B cell (primary cell): ENCODE data around the gene SLC44A1. TPM values are rescaled to one million over a fixed set of nuclear protein-coding genes. Genes with fewer than 3 reads are reported as not detected.

ENCODE experiments used
- ATAC-seq: fragments of 200-7000 bp; cut with Tn5 transposase; one replicate; pipeline ENCODE4 v1.10.0; 2021; ENCODE audit warnings: low read depth, mild to moderate bottlenecking, moderate number of reproducible peaks, moderate library complexity
- CTCF ChIA-PET: fragments of 350-600 bp; sonication (Branson Sonifier 250); formaldehyde crosslinking; loops from one replicate; lab custom pipeline; 2021; ENCODE audit warnings: antibody characterized with exemption, inconsistent platforms; lab: Charles Lee
- POLR2A ChIA-PET: fragments of 350-600 bp; sonication (Branson Sonifier 250); formaldehyde crosslinking; loops from one replicate; lab custom pipeline; 2021; ENCODE audit warnings: antibody characterized with exemption; lab: Charles Lee
- DNase-seq: peaks from one replicate; pipeline ENCODE4 v3.0.0; 2013
- H2AFZ ChIP-seq: 2 replicates; pipeline ENCODE4 v1.6.1; 2012; ENCODE audit warnings: mild to moderate bottlenecking, low read depth, low read length; ENCODE audit not compliant: insufficient read depth, poor library complexity, severe bottlenecking
- H3K27ac ChIP-seq, 2 donors: 1 replicate in 1 of 2; 2 replicates in 1 of 2; pipeline ENCODE4 v1.5.1; 2012 to 2013; ENCODE audit warnings: low read length in 2 of 2, mild to moderate bottlenecking in 2 of 2, moderate library complexity in 1 of 2
- H3K27me3 ChIP-seq, 4 experiments: fragments of 200-600 bp in 1 of 4; sonication (generic) in 1 of 4; replicated peaks in 1 of 4; 1 replicate in 2 of 4; 2 replicates in 2 of 4; pipeline versions ENCODE4 v1.6.1 to v1.7.0; 2013 to 2016; ENCODE audit warnings: low read length in 3 of 4, mild to moderate bottlenecking in 2 of 4, mixed read lengths in 1 of 4, moderate library complexity in 1 of 4; ENCODE audit not compliant: insufficient read depth in 4 of 4, control insufficient read depth in 3 of 4; ENCODE audit errors: control extremely low read depth in 1 of 4
- H3K36me3 ChIP-seq, 2 experiments: replicated peaks in 1 of 2; 1 replicate in 1 of 2; 2 replicates in 1 of 2; pipeline versions ENCODE4 v1.6.1 to v1.7.1; 2013; ENCODE audit warnings: low read length in 1 of 2; ENCODE audit not compliant: insufficient read depth in 2 of 2, control insufficient read depth in 1 of 2; ENCODE audit errors: control extremely low read depth in 1 of 2, extremely low read depth in 1 of 2
- H3K4me1 ChIP-seq, 2 donors: fragments of 200-600 bp in 1 of 2; sonication (generic) in 1 of 2; 1 replicate in 1 of 2; 2 replicates in 1 of 2; pipeline versions ENCODE4 v1.5.1 to v1.6.1; 2013 to 2017; ENCODE audit warnings: low read length in 2 of 2; ENCODE audit not compliant: control insufficient read depth in 2 of 2, insufficient read depth in 2 of 2
- H3K4me2 ChIP-seq: replicated peaks from 2 replicates; pipeline ENCODE3; 2012; ENCODE audit warnings: mild to moderate bottlenecking, low read depth, low read length; ENCODE audit not compliant: poor library complexity, severe bottlenecking
- H3K4me3 ChIP-seq, 5 experiments: fragments of 200-600 bp in 1 of 5; sonication (generic) in 1 of 5; 1 replicate in 3 of 5; 2 replicates in 2 of 5; pipeline versions ENCODE4 v1.5.1 to v1.7.0; 2011 to 2016; ENCODE audit warnings: low read length in 4 of 5, mild to moderate bottlenecking in 4 of 5, low read depth in 2 of 5, control low read depth in 1 of 5, moderate library complexity in 1 of 5; ENCODE audit not compliant: insufficient read depth in 1 of 5; ENCODE audit errors: control extremely low read depth in 1 of 5, extremely low read depth in 1 of 5
- H3K79me2 ChIP-seq: fragments of 200-600 bp; sonication (generic); one replicate; pipeline ENCODE4 v1.6.0; 2016; ENCODE audit warnings: low read length; ENCODE audit not compliant: control insufficient read depth, insufficient read depth
- H3K9ac ChIP-seq: fragments of 200-600 bp; sonication (generic); 2 replicates; pipeline ENCODE4 v1.6.1; 2017; ENCODE audit warnings: mild to moderate bottlenecking, low read length, moderate library complexity
- H3K9me3 ChIP-seq, 3 donors: one replicate each; pipeline versions ENCODE4 v1.6.1 to v1.7.1; 2013; ENCODE audit warnings: low read length in 2 of 3; ENCODE audit not compliant: control insufficient read depth in 2 of 3, insufficient read depth in 1 of 3; ENCODE audit errors: control extremely low read depth in 1 of 3
- H4K20me1 ChIP-seq: 2 replicates; pipeline ENCODE4 v1.6.0; 2012; ENCODE audit warnings: mild to moderate bottlenecking, low read length; ENCODE audit not compliant: insufficient read depth, control insufficient read depth, poor library complexity, severe bottlenecking
- H3K27ac Mint-ChIP-seq: one replicate; pipeline ENCODE4 v1.8.0; 2021; ENCODE audit warnings: mixed read lengths
- H3K27me3 Mint-ChIP-seq: one replicate; pipeline ENCODE4 v1.8.0; 2021; ENCODE audit warnings: mixed read lengths
- H3K4me1 Mint-ChIP-seq: one replicate; pipeline ENCODE4 v1.8.0; 2021; ENCODE audit warnings: mixed read lengths
- H3K4me3 Mint-ChIP-seq: one replicate; pipeline ENCODE4 v1.8.0; 2021; ENCODE audit warnings: mixed read lengths
- H3K9me3 Mint-ChIP-seq: one replicate; pipeline ENCODE4 v1.8.0; 2022; ENCODE audit warnings: mixed read lengths; ENCODE audit not compliant: insufficient read depth
- EZH2 ChIP-seq: IDR thresholded peaks from 2 replicates; pipeline ENCODE4 v1.6.1; 2012; ENCODE audit warnings: borderline replicate concordance, low read depth, mild to moderate bottlenecking, moderate library complexity, low read length; ENCODE audit not compliant: insufficient read depth, poor library complexity, severe bottlenecking
- WGBS: methylation state at CpG from one replicate; pipeline ENCODE4 v1.1.5; 2013; ENCODE audit warnings: missing lambda C conversion rate; ENCODE audit not compliant: insufficient coverage; 5-methylcytosine and 5-hydroxymethylcytosine counted together
- intact Hi-C: fragments of 100-400 bp; cut with micrococcal nuclease; formaldehyde crosslinking; loops from one replicate; pipeline ENCODE4 v1.10.0; 2022
- polyA plus RNA-seq: library from polyadenylated mRNA; depleted of rRNA; stranded (reverse); fragments of >200 nt; gene quantifications from 2 replicates; pipeline ENCODE4 v1.2.3, GENCODE V29; 2012
- total RNA-seq, 2 donors: library from RNA; stranded (reverse); fragments of 120-200 nt in 1 of 2; gene quantifications; 1 replicate in 1 of 2; 2 replicates in 1 of 2; pipeline versions ENCODE4 v1.2.3 to v1.2.4, GENCODE V29; 2013 to 2022
- TF ChIP-seq, protein P1 (sequence below): fragments of 200-600 bp; IDR thresholded peaks from one replicate; pipeline ENCODE4 v1.8.0; 2022; ENCODE audit warnings: antibody characterized with exemption, mild to moderate bottlenecking

The SLC44A1 gene
- total and polyA plus RNA-seq, 2 donors (not counting 1 experiment from before 2014, with no cell fraction given), result 2.2 to 17.7 TPM

- Histone ChIP-seq H4K20me1 (no peaks in the 10 kb centered on the region), H3K36me3 (no peaks in the 10 kb centered on the region), H3K4me1 (peaks cover 3 to 4% of the 10 kb centered on the region in 2 donors), H3K27me3 (no peaks in the 10 kb centered on the region), H3K9ac (no peak overlapping the region), H3K4me3 (no peak overlapping the region), H3K9me3 (no peaks in the 10 kb centered on the region), H3K27ac (no peak overlapping the region), H3K79me2 (no peaks in the 10 kb centered on the region), H3K4me2 (no peak overlapping the region), H2AFZ (no peak overlapping the region)
- Mint-ChIP-seq H3K27ac (no peak overlapping the region), H3K4me1 (peaks cover 6% of the 10 kb centered on the region), H3K27me3 (no peaks in the 10 kb centered on the region), H3K9me3 (no peaks in the 10 kb centered on the region), H3K4me3 (no peak overlapping the region)
- WGBS, result 93% methylated on average over 3 of the region's 3 CpGs
- intact Hi-C loops, result loop anchor here (10.0 kb wide), 1 partner anchor 174 kb away; the partner anchor contains the start of gene SLC44A1
- no peak for TF ChIP-seq EZH2
- TF ChIP-seq, protein P1, sequence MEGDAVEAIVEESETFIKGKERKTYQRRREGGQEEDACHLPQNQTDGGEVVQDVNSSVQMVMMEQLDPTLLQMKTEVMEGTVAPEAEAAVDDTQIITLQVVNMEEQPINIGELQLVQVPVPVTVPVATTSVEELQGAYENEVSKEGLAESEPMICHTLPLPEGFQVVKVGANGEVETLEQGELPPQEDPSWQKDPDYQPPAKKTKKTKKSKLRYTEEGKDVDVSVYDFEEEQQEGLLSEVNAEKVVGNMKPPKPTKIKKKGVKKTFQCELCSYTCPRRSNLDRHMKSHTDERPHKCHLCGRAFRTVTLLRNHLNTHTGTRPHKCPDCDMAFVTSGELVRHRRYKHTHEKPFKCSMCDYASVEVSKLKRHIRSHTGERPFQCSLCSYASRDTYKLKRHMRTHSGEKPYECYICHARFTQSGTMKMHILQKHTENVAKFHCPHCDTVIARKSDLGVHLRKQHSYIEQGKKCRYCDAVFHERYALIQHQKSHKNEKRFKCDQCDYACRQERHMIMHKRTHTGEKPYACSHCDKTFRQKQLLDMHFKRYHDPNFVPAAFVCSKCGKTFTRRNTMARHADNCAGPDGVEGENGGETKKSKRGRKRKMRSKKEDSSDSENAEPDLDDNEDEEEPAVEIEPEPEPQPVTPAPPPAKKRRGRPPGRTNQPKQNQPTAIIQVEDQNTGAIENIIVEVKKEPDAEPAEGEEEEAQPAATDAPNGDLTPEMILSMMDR, result no peak
- ChIA-PET POLR2A (no interaction called here), CTCF (interaction anchor here (0.6 to 6.2 kb wide), 5 partner anchors 16 to 638 kb away, joined by 3 to 79 read pairs (median 3); no protein-coding TSS in a partner anchor)
- no peak for ATAC-seq
- no peak for DNase-seq
Measured at GRCh38 chr9:105418588-105419500, 174.4 kb downstream of the SLC44A1 start.
